GM19023 (cell line): Measurements from ENCODE around the gene PRMT5.
"Not testable (repeated sequence)": the region's sequence is repeated elsewhere in the genome, so short reads cannot be mapped to it uniquely, and the experiment has no call there.

Experiments used
- ATAC-seq: cut with Tn5 transposase; IDR thresholded peaks from one replicate; pipeline ENCODE4 v1.9.1; 2021; ENCODE audit warnings: mild to moderate bottlenecking, moderate library complexity; ENCODE audit not compliant: unreplicated experiment

The PRMT5 gene

DNA sequence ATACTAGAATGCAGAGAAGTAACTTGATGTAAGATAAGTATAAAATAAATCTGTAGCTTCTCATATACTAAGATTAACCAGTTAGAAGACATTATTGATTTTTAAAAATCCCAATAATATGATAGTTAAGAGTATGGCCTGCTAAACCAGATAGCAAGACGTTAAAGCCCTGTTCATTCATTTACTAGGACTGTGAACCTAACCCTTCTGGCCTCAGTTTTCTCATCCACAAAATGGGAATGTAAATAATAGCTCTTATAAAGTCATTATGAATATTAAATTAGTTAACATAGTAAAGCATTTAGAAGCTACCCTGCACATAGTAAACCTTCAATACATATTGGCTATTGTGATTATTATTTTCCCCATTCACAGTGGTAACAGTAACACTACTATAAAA, 6.0 kb upstream of the PRMT5 start:
- no peak for ATAC-seq

DNA sequence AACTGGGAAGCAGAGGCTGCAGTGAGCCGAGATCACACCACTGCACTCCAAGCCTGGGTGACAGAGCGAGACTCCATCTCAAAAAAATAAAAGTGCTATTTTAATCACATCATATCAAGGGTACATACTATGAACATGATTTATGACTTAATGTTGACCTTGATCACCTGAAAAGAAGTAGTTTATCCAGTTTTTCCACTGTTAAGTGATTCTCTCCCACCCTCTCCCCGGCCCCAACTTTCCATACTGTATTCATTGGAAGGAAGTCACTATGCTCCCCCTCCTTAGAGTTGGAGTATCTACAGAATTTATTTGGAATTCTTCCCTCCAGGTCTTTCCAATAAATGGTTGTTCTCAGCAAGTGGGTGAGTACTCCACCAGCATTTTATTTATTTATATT, 3.0 kb upstream of the PRMT5 start:
- no peak for ATAC-seq

DNA sequence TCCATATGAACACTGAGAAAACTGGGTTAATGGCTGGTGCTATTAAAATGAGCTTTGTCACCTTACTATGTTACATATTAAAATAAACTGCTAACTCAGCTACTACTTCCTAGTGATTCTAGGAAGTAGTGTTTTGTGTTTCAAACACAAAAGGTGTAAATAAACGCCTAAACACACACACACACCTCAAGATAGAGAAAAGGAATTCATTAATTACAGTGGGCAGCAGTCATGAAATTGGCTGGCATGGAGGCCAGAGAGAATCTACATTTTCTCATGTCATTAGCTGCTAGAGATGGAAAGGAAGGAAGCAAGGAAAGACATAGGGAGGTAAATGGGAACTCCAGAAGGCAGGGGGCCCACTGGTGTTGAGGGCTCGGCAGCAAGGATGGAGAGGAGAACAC, 787 bp upstream of the PRMT5 start:
- no peak for ATAC-seq

DNA sequence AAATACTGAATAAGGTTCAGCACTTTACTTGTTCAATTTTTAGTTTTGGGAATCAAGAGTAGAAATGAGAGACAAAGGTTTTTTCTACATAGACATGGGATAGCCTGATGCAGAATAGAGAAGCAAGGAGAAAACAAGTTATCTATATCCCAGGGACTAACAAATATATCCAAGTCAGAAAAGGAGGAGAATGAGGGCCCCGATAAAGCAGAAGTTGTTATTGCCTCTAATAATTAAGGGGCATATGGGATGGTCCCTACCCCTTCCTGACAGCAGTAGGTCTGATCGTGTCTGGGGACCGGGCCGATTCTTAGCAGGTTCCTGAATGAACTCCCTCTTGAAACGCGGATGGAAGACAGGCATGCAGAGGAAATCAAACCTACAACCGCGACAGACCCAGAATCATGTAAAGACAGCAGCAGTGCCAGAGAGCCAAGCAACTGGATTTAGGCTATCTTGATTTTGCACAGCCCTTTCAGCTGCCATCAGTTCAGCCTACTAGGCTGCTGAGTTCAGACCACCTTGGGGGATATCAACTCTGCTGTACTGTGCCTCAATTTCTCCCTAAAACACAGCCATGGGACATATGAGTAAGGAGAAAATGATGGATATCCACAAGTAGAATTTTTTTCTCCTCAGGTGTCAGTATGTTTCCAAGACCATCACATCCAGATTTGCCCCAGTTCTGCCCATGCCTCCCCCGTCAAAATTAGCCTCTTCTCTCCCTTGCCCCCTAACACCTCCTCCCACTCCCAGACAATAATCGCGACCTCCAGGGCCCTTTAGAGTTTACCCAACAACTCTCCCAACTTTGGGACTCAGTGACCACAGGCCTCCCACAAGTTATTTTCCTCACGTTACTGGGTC, 706 bp downstream of the PRMT5 start:
- ATAC-seq: no peak

DNA sequence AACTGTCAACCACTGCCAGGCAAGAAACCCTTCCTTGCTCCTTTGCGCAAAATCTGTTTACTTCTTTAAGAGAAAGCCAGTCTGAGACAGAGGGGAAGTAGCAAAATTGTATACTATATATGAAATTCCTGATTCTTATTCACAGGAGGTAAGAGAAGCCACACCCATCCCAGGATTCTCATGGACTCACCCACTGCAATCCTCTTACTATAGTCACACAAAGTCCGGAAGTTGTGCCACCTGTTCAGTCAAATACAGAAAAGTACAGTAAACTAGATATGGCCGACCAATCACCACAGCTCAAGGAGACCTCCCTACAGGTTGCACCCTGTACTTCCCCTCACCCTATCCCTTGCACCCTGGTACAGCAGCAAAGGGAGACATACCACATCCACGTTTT, 2.9 kb downstream of the PRMT5 start:
- ATAC-seq: no peak

DNA sequence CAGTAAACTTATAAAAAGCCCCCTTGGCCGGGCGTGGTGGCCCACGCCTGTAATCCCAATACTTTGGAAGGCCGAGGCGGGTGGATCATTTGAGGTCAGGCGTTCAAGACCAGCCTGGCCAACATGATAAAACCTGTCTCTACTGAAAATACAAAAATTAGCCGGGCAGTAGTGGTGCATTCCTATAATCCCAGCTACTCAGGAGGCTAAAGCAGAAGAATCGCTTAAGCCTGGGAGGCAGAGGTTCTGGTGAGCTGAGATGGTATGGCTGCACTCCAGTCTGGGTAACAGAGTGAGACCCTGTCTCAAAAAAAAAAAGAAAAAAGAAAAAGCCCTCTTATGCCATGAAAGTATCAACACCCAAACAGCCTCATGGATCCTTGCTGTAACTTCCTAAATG, 3.7 kb downstream of the PRMT5 start:
- ATAC-seq: no peak

DNA sequence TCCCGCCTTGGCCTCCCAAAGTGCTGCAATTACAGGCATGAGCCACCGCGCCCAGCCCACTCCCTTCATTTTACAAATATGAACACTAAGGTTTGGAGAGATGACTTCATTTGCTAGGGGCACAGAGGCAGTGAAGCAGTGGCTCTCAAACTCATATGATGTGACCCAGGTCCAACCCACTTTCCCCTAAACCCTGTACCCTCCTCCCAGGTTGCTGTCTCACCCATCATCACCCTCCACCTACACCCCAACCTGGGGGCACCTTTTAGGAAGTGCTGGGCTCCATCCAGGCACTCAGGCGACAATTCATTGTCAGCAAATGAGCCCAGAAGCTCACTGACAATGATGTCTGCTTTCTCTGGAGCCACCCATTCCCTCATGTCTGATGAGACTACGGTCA, 5.4 kb downstream of the PRMT5 start:
- no peak for ATAC-seq

DNA sequence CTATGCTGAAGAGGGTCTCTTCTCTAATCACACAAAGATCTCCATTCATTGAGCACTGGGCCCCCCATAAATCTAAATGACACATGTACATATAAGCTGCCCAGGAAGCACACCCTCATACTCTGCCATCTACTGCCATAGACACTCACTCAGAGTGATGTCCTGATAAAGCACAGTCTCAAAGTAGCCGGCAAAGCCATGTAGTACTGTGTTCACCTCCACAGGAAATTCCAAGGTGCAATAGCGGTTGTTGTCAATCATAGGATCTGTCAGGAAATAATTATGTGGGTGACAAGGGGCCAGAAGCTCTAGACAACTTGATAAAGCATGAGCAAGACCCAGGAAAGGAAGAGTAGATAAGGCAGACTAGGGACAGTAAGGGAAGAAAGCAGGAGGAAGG, 6.9 kb downstream of the PRMT5 start:
- ATAC-seq: no peak

DNA sequence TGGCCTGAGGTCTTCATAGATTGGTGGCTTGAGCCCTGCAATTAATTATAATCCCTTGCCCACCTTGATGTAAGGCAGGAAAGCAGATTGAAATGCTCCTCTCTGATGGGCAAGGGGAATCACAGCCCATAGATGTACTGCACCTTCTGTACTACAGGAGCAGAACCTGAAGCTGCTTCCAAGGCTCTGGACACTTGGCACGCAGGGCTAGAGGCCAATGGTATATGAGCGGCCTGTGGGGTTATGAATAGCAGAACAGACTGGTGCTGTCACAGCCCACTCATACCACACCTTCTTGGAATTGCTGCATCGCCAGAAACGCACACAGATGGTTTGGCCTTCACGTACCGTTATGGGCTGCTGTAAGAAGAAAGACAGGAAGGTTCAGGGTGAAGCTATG, 8.5 kb downstream of the PRMT5 start:
- no peak for ATAC-seq

DNA sequence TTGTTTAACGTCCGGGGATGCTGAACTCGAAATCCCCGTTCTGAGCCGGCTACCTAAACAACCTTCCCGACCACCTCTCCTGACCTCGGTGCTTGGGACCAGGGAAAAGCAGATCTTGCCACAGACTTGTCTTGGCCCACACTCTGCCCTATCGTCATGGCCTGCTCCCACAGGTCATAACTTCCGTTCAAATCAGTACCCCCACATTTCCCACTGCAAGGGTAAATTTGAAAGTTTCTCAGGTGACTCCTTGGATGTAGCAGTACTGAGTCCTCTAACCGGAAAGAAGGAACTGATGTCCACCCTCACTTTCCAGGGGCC, 9.6 kb downstream of the PRMT5 start:
- ATAC-seq: peak; percentile 13

DNA sequence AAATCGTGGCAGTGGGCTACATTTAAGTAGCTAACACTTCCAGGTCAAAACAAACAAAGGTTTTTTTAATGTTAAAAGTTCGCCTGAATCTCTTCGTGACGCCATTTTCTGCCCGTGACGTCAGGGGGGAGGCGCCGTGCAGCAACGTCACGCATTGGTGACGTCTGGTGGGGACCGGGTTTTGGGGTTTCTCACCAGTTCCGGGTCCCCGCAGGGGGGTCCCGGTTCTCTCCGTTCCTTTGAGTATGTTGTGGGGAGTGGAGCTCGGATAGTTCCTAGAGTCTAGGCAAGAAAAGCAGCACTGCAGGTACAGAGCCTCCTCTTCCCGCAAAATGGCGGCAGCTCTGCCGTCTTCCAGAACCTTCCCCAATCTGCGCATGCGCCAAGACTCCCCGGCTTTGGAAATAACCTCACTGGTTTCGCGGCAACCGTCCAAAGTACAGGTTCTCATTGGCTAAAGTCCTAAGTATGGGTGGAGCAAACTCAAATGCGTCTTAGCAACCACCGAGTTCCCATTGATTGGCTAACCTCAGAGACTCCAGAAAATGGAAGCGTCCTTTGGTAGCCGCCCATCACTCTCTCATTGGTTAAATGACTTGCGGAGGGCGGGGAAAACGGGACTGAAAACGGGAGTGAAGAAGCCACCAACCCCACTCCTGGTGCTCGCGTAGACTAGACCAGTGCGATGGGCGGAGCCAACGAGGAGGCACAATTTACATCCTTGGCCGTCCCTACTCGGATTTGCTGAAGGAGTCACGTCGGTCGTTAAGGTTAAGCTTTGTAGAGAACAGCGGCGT, 10.2 kb downstream of the PRMT5 start, which contains the start of gene RBM23:
Gene RBM23, minus strand, starts transcription at position 346 of the 797 bp plus-strand sequence.
- peak; percentile 93 for ATAC-seq

DNA sequence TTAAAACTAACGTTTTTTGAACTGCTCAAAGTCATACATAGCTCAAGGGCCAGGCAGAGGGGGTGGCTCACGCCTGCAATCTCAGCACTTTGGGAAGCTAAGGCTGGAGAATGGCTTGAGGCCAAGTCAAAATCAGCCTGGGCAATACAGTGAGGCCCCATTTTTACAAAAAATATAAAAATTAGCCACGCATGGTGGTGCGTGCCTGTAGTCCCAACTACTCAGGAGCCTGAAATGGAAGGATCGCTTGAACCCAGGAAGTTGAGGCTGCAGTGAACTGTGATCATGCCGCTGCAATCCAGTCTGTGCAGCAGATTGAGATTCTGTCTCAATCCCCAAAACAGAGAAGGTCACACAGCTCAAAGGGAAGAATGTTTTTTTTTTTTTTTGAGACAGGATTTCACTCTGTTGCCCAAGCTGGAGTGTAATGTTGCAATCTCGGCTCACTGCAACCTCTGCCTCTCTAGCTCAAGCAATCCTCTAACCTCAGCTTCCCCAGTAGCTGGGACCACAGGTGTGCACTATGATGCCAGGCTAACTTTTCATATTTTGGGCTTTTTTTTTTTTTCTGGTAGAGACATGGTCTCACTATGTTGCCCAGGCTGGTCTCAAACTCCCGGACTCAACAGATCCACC, 13.2 kb downstream of the PRMT5 start:
- ATAC-seq: no peak

DNA sequence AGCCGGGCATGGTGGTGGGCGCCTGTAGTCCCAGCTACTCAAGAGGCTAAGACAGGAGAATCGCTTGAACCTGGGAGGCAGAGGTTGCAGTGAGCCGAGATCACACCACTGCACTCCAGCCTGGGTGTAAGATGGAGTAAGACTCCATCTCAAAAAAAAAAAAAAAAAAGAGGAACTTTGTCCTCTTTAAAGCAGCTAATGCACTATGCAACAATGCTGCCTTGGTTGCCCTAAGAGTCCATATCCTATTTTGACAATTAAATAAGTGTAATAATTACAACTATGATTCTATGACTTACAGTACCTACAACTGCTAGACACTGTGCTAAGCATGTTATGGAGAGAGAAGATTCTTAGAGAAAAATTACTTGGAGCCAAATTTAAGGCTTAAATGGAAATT, 14.3 kb downstream of the PRMT5 start:
- not testable (repeated sequence) for ATAC-seq

DNA sequence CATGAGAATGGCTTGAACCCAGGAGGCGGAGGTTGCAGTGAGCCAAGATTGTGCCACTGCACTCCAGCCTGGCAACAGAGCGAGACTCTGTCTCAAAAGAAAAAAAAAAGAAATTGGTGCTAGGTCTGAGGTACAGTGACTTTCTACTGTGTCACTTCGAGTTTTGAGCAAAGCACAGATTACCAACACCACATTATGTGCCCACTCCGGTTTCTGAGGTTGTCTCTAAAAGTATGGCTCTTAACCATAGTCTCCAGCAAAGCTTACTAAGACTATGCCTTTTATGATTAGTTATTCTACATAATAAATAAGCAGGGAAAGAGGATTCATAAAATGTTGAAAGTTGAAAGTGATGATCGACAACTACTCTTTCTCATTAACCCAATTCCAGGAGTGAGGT, 18.3 kb downstream of the PRMT5 start:
- no peak for ATAC-seq

DNA sequence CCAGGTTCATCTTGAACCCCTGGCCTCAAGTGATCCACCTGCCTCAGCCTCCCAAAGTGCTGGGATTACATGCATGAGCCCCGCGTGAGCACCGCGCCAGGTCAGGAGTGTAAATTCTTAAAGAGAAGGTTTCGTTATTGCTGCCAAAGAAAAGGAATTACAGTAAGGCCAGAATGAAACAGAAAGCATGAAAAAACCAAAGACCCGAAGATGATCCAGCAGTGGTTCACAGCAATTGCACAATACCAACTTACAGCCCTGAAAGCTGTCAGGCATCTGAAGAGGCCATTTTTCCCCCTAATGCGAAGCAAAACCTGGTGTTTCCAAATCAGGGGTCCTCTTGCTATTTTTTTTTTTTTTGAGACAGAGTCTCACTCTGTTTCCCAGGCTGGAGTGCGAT, 20.6 kb downstream of the PRMT5 start:
- no peak for ATAC-seq

DNA sequence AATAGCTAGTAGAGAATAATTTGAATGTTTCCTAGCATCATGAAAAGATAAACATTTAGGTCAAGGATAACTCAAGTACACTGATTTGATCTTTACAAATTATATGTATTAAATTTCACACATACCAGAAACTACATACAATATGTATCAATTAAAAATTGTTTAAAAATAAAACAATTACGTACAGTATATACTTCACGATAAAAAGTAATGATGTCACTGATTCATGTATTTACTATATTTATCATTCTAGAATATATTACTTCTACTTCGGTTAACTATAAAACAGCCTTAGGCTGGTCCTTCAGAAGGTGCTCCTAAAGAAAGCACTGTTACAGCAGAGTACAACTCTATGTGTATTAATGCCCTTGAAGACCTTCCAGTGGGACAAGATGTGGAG, 21.7 kb downstream of the PRMT5 start:
- ATAC-seq: no peak

DNA sequence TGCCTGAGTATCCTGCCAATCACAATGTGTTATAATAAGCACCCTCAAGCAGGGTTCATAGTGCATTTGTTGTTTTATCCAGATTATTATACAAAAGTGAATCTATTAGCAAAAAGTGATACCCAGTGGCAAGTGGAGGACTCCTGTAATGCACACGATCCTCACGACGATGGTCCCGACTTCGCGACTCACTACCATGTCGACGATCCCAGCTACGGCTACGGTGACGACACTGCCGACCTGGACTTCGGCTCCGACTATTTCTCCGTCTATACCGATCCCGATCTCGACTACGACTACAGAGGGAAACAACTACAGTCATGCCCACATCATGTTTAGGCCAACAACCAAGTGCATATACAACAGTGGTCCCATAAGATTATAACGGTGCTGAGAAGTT, 23.1 kb downstream of the PRMT5 start:
- no peak for ATAC-seq

DNA sequence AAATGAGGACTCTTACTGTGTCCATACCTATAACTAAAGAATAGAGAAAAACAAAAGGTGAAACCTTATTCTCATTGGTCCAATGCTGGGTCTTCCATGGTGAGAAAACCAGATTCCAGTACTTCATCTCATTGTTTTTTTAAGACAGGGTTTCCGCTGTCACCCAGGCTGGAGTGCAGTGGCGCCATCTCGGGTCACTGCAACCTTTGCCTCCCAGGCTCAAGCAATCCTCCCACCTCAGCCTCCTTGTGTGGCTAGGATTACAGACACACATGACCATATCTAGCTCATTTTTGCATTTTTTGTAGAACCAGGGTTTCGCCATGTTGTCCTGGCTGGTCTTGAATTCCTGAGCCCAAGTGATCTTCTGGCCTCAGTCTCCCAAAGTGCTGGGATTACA, 23.5 kb downstream of the PRMT5 start:
- ATAC-seq: no peak

DNA sequence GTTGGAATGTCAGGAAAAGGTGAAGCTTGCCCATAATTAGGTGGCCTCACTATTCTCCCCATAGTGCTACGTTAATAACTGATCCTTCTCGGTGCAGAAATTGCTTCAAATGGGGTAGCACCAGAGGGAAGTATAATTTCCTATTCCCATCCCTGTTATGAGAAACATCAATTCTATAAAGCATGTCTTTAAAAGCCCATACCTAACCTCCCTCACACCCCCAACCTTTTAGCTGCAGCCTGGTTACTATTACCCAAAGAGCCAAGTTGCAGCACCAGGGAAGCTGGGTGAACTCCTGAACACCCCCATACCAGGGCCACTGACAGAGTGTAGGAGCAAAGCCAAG, 25.5 kb downstream of the PRMT5 start:
- ATAC-seq: no peak

DNA sequence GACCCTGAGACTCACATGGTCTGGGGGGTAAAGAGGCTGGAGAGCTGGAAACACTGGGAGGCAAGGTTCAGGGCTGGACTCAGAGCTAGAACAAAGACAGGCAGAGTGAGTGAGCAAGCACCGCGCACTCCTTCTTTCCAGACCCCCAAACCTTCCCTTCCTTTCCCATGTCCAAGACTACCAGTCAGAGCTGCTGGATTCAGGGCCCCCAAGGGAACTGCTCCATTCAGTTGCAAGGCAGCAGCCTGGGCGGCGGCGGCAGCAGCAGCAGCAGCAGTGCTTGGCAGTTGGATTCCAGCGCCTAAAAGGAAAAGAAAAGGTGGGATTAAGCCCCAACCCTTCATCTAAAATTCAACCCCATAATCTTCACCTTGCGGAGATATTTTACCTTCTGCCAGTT, 27.4 kb downstream of the PRMT5 start:
- no peak for ATAC-seq

DNA sequence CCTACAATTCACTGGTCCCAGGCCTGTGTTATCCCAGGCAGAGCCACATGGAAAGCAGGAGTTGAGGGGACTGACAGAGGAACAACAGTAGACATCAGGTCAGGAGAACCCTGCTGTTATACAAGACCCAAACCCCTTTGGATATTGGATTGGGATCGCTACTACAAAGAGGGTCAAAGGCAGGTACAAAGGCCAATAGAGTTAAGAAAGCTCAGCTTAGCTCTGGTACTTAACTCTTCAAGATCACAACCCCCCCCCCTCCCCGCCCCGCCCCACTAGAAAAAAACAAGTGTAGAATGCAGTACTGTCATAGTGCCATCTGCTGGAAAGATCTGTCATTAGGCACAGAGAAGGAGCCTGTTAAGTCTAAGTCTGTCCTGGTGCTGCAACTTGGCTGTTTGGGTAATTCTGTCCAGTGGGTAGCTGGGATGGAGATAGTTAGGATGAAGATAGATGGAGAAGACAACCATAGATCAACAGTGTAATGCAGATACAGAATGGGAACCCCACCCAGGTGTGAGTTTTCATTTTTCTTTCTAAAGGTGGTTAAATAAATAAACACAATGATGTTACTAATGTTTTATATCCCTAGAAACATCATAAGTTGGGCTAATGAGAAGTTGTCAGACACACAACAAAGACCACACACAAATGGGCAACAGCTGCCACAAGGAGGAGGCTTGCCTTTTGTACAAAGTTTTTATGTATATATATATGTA, 28.9 kb downstream of the PRMT5 start:
- ATAC-seq: no peak
